ENCODE measurements around the gene SYPL2. TPM values are rescaled to one million over a fixed set of nuclear protein-coding genes. Genes with fewer than 3 reads are reported as not detected.

Gene SYPL2
- total RNA-seq, 1 donor from 2014 or later = 0.42 TPM

- Mint-ChIP-seq H3K36me3 (ENCODE audit: unreplicated experiment) (peaks cover 7% of the 10 kb centered on the region), H3K27ac (ENCODE audit: unreplicated experiment) (peak overlapping the region; percentile 78), H3K9me3 (ENCODE audit: unreplicated experiment) (peaks cover 5% of the 10 kb centered on the region), H3K4me3 (ENCODE audit: unreplicated experiment) (peak overlapping the region; percentile 76), H3K4me1 (ENCODE audit: low read depth, unreplicated experiment) (peaks cover 34% of the 10 kb centered on the region), H3K27me3 (ENCODE audit: unreplicated experiment) (peaks cover 5% of the 10 kb centered on the region)
- TF ChIP-seq, protein P1, sequence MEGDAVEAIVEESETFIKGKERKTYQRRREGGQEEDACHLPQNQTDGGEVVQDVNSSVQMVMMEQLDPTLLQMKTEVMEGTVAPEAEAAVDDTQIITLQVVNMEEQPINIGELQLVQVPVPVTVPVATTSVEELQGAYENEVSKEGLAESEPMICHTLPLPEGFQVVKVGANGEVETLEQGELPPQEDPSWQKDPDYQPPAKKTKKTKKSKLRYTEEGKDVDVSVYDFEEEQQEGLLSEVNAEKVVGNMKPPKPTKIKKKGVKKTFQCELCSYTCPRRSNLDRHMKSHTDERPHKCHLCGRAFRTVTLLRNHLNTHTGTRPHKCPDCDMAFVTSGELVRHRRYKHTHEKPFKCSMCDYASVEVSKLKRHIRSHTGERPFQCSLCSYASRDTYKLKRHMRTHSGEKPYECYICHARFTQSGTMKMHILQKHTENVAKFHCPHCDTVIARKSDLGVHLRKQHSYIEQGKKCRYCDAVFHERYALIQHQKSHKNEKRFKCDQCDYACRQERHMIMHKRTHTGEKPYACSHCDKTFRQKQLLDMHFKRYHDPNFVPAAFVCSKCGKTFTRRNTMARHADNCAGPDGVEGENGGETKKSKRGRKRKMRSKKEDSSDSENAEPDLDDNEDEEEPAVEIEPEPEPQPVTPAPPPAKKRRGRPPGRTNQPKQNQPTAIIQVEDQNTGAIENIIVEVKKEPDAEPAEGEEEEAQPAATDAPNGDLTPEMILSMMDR (IDR thresholded peaks at IDR 0.05; ENCODE audit: partially characterized antibody, unreplicated experiment) = no peak
- DNase-seq = no peak
Measured at GRCh38 chr1:109493227-109493626, 26.9 kb downstream of the SYPL2 start.

GRCh38 chr1:109493805-109494539 lies 27.6 kb downstream of the SYPL2 start, which contains the start of gene CYB561D1:
Gene CYB561D1 (plus strand): TSS chr1:109494094. CDS start chr1:109494140, 46 bp downstream.
- TF ChIP-seq, protein P1 (IDR thresholded peaks at IDR 0.05; ENCODE audit: partially characterized antibody, unreplicated experiment) = peak; percentile 95
- Mint-ChIP-seq H3K27me3 (ENCODE audit: unreplicated experiment) (peaks cover 10% of the 10 kb centered on the region), H3K4me1 (ENCODE audit: low read depth, unreplicated experiment) (peaks cover 39% of the 10 kb centered on the region), H3K9me3 (ENCODE audit: unreplicated experiment) (peaks cover 9% of the 10 kb centered on the region), H3K36me3 (ENCODE audit: unreplicated experiment) (peaks cover 7% of the 10 kb centered on the region), H3K27ac (ENCODE audit: unreplicated experiment) (peak within 1 kb of the TSS; percentile 86), H3K4me3 (ENCODE audit: unreplicated experiment) (peak within 1 kb of the TSS; percentile 89)
- DNase-seq = peak; percentile 92

DNA sequence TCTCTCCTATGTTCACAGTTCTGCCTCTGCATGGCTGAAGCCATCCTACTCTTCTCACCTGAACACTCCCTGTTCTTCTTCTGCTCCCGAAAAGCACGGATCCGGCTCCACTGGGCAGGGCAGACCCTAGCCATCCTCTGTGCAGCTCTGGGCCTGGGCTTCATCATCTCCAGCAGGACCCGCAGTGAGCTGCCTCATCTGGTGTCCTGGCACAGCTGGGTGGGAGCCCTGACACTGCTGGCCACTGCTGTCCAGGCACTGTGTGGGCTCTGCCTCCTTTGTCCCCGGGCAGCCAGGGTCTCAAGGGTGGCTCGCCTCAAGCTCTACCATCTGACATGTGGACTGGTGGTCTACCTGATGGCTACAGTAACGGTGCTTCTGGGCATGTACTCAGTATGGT lies 29.4 kb downstream of the SYPL2 start:
- H3K36me3 Mint-ChIP-seq (ENCODE audit: unreplicated experiment) = peaks cover 7% of the 10 kb centered on the region
- peak overlapping the region; percentile 16 for H3K4me3 Mint-ChIP-seq (ENCODE audit: unreplicated experiment)
- TF ChIP-seq, protein P1 (IDR thresholded peaks at IDR 0.05; ENCODE audit: partially characterized antibody, unreplicated experiment) = no peak
- peaks cover 11% of the 10 kb centered on the region for H3K27me3 Mint-ChIP-seq (ENCODE audit: unreplicated experiment)
- H3K27ac Mint-ChIP-seq (ENCODE audit: unreplicated experiment) = no peak overlapping the region
- H3K9me3 Mint-ChIP-seq (ENCODE audit: unreplicated experiment) = peaks cover 9% of the 10 kb centered on the region
- peaks cover 50% of the 10 kb centered on the region for H3K4me1 Mint-ChIP-seq (ENCODE audit: low read depth, unreplicated experiment)
- DNase-seq = no peak

GRCh38 chr1:109497449-109498160 lies 31.3 kb downstream of the SYPL2 start:
- peaks cover 58% of the 10 kb centered on the region for H3K4me1 Mint-ChIP-seq (ENCODE audit: low read depth, unreplicated experiment)
- TF ChIP-seq, protein P1 (IDR thresholded peaks at IDR 0.05; ENCODE audit: partially characterized antibody, unreplicated experiment) = no peak
- peak overlapping the region; percentile 44 for H3K27ac Mint-ChIP-seq (ENCODE audit: unreplicated experiment)
- DNase-seq = no peak
- peak overlapping the region; percentile 19 for H3K4me3 Mint-ChIP-seq (ENCODE audit: unreplicated experiment)
- H3K27me3 Mint-ChIP-seq (ENCODE audit: unreplicated experiment) = peaks cover 11% of the 10 kb centered on the region
- H3K36me3 Mint-ChIP-seq (ENCODE audit: unreplicated experiment) = peaks cover 7% of the 10 kb centered on the region
- H3K9me3 Mint-ChIP-seq (ENCODE audit: unreplicated experiment) = peaks cover 11% of the 10 kb centered on the region

All from glutamatergic neuron (in vitro differentiated cells).